Activated CD8-positive, alpha-beta memory T cell treated with anti-CD3 and anti-CD28 coated beads for 1 hour (primary cell): ENCODE data around the gene C17orf113.
"Not testable (repeated sequence)": the region's sequence is repeated elsewhere in the genome, so short reads cannot be mapped to it uniquely, and the experiment has no call there.

ENCODE experiments used
- DNase-seq, 2 donors: peaks; one replicate each; pipeline ENCODE4 v3.0.0-alpha.2; 2020; ENCODE audit warnings: low read depth in 1 of 2; ENCODE audit errors: extremely low read depth in 1 of 2

C17orf113 gene

DNA sequence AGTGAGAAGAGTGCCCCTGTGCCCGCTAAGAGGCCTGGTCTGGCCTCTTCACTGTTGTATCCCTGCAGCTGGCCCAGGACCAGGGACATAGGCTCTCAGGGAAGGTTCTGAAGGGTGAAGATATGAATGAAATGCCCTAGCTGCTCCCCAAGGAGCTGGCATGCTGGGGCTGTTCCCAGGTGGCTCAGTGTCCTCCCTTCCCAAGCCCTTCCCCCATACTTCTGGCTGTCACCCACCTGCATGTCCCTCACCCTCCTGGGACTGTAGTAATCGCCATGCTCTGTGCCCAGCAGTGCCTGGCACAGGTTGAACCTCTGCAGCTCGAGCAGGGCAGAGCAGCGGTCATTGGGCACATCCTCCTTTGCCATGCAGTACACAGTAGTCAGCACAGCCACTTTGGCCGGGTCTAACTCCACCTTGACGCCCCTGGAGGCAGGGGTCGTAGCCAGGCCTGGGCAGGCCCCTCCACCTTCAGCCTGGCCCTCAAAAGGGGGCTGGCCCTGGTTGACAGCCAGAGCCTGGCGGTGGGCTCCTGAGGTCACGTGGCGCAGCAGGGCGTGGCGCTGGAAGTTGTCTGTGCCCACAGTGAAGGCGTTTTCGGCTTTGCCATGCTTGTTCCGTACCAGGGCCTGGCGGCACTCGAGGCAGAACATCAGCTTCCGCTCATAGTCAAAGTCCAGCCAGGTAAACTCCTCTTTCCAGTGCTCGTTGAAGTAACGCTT, 7.6 kb downstream of the C17orf113 start:
- DNase-seq = no peak

- no peak for DNase-seq
These were observed 8.8 kb downstream of the C17orf113 start for GRCh38 chr17:42041619-42042018.

- no peak for DNase-seq
These were observed 9.6 kb downstream of the C17orf113 start for GRCh38 chr17:42040818-42041217.

DNA sequence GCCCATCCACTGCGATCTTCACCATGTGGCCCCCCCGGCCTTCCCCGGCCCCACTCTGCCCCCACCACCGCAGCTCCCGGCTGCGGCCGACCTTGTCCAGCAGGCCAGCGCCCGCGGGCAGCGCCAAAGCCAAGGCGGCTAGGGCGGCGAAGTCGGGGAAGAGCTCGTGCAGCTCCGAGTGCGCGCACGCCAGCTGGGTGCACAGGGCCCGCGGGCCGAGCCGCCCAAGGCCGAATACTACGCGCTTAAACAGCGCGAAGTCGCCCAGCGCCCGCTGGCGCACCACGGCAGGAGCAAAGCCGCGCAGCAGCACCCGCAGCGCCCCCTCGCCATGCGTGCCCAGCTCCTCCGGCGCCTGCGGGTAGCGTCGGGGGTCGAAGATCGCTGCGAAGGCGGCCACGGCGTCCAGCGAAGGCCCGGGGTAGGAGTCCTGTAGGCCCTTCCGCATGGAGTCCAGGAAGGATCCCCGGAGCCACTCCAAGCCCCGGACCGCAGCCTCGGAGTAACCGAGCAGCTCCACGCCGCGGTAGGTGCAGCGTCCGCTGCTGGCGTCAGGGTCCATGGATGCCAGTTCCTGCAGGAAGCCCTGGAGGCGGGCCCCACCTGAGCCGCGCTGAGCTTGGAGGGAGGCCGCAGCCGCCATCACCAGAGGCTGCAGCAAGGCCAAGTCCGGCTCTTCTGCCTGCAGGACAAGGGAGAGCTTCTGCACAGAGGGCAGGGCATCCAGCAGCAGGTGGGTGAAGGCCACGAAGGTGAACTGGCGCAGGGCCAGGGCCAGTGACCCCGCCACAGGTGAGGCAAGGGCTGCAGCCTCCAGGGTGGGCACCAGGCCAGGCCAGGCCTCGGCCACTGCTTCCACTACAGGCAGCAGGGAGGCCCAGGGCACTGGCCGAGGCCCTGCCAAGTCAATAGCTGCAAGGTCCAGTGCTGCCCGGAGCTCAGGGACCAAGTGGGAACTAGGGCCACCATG, 10.3 kb downstream of the C17orf113 start:
- DNase-seq = no peak

DNA sequence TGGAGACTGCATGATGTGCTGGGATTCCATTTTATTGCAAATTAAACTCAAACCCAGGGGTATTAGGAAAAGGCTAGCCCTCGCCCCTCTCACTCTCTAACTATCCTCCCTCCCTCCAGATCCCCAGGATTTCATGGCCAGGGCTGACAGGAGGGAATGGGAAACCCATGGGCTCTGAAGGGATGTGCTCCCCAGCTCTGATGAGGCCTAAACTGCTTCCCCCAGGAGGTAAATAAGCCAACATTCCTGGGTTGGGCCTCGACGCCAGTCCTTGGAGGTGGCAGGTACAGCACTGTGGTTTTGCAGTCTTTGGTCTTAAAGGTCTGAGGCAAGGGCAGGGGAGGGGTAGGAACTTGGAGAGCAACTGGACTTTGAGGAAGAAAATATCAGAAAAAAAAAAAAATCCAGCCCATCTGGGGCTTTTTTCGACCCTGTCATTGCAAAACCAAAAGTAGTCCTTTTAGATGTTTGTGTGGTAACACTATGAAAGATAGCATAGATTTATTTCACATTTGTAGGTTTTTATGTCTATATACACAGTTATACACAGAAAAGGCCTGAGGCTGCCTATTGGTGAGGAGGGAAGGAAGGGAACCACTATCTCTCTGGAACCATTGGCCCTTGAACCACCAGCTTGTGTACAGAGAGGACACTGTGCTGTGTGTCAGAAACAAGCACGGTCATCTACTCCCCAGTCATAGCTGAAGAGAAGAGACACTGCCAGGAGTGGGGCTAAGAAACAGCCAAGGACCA, 12.0 kb downstream of the C17orf113 start:
- DNase-seq = no peak

DNA sequence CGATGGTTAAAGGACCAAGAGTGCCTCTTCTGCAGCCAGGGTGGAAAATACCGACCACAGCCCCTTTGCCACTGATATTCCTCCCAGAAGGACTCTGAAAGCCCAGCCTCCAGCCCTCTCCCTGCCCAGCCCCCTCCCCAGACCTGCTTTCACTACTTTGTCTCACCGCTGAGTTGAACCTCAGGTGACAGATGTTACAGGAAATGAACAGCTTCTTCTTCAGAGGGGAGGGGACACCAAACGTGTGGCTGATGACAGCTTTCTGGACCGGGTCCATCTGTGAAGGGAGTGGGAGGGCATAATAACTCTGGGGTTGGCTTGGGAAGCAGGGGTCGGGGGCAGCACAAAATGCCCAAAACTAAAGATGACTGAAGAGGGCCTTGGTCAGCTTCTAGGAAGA, 16.3 kb downstream of the C17orf113 start:
- DNase-seq = no peak

- no peak for DNase-seq
These were observed 18.8 kb downstream of the C17orf113 start for GRCh38 chr17:42031584-42031983.

- DNase-seq = no peak
These were observed 21.6 kb downstream of the C17orf113 start for GRCh38 chr17:42028791-42029127.

GRCh38 chr17:42027961-42028790, 22.2 kb downstream of the C17orf113 start:
- no peak for DNase-seq

- no peak for DNase-seq
These were observed 22.9 kb downstream of the C17orf113 start for GRCh38 chr17:42027590-42027889.

DNA sequence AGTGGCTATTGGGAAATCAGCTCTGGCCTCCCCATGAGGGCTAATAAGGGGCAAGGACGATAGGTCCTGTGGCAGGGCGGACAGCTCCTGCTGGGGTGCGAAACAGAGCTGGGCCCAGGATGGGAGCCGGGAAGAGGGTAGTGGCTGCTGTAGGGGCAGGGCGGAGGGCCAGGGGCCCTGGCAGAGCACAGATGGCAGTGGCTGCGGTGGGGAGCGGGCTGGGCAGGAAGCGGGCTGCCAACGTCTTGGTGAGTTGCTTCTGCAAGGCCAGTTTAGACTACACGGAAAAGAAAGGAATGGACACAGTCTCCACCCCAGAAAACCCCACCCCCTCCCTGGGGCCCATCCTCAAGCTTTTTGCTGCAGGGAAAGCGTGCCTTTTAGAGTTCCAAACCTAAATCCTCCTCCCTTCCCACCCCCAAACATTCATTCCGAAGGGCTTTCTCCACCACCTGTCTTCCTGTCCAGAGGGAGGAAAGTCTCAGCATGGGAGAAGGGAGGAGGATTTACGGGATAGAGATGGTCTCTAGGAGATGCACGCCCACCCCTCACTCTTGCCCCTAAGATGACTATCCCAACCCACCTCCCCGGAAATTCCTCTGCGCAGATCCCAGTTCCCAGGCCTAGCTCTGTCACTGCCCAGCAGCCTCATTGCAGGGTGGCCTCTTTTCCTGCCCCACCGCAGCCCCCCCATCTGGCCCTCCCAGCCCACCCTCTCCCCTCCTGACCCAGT, 23.4 kb downstream of the C17orf113 start:
- DNase-seq = no peak

DNA sequence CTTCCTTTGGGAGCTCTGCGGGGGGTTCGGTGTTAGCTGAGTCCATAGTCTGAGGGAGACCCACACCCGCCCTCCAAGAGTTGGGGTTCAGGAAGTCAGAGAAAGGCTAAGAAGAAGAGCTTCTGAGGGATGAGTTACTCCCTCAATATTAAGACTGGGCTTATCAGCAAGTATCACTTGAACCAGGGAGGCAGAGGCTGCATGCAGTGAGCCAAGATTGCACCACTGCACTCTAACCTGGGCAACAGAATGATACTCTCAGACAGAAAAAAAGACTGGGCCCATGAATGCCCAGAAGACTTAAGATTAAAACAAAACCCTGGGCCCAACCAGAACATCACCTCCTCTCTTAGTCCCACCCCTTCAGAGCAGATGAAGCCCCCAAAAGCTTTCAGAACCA, 24.5 kb downstream of the C17orf113 start:
- DNase-seq = no peak

GRCh38 chr17:42025191-42025579, 25.2 kb downstream of the C17orf113 start:
- DNase-seq = no peak

GRCh38 chr17:42023524-42024349, 26.7 kb downstream of the C17orf113 start:
- no peak for DNase-seq

DNA sequence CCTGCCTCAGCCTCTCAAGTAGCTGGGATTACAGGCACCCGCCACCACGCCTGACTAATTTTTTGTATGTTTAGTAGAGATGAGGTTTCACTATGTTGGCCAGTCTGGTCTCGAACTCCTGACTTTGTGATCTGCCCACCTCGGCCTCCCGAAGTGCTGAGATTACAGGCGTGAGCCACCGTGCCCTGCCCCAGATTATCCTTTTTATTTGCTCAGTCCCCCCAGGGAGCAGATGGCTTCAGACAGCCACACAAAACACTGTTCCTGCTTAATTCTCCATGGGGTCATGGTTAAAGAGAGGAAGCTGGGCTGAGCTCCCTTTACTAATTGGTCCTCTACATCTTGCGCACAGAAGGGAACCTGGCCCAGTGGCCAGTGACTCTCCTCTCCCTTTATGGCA, 29.6 kb downstream of the C17orf113 start:
- DNase-seq = not testable (repeated sequence)

GRCh38 chr17:42019509-42020404, 30.6 kb downstream of the C17orf113 start, which contains the start of gene NKIRAS2:
Gene NKIRAS2, plus strand, starts transcription at chr17:42020090. Its CDS starts 1,488 bp downstream, at chr17:42021578.
- DNase-seq = peak; percentile 81 to 89

DNA sequence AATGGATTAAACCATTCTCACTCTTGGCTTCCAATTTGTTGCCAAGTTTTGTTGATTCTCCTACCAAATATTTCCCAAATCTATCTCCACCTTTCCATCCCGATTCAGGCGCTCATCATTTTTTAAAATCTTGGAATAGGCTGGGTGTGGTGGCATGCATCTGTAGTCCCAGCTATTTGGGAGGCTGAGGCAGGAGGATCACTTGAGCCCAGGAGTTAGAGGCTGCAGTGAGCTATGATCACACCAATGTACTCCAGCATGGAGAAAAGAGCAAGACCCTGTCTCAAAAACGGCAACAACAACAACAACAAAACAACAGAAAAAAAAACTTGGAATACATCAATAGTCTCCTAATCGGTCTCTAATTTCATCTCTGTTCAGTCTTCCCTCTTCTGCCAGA, 31.4 kb downstream of the C17orf113 start:
- no peak for DNase-seq

DNA sequence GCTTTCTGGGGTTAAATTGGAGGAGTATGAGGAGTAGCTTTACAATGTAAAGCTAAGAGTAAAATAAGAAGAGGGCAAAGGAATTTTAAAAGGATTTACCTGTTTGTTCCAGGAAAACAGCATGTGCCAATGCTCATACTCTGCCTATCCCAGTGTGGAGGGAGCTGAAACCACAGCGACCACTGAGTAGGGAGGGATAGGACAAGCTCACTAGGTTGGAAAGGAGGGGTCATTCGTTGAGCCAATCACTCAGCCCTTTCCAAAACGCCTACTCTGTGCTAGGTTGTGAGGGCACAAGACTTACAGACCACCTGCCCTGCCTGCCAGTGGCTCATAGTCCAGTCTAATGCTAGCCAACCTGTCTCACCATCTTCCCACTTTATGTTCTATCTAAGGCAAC, 32.1 kb downstream of the C17orf113 start:
- no peak for DNase-seq
